Body of pancreas (tissue), 4 donors: ENCODE measurements around the gene HBG2.

Experiments
- POLR2A ChIP-seq, 3 donors: fragments of 450-650 bp; IDR thresholded peaks; one replicate each; pipeline ENCODE4 v1.6.1; 2016; ENCODE audit warnings: antibody characterized with exemption in 3 of 3, mild to moderate bottlenecking in 2 of 3
- TF ChIP-seq, protein P1 (sequence below), 7 experiments: fragments of 450-650 bp in 4 of 7; fragments of 200-600 bp in 3 of 7; sonication (generic) in 3 of 7; IDR thresholded peaks; one replicate each; pipeline ENCODE4 v1.5.1; 2016 to 2019; ENCODE audit warnings: antibody characterized with exemption in 7 of 7

DNA sequence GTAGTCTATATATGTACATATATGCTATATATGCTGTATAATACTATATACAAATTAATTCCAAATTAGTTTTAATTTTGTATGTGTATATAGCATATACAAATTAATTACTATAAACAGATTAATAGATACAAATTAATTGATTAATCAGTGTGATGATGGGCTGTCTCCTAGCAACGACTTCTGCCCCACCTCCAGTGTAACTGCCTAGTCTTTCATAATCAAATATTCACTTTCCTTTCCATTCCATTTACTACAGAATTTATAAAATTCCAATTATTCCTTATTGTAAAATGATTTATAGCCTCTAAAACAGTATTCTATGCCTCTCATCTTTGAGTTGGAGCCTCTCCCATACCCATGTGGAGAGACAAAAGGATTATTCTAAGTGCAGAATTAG, 21.3 kb downstream of the HBG2 start:
- TF ChIP-seq, protein P1, sequence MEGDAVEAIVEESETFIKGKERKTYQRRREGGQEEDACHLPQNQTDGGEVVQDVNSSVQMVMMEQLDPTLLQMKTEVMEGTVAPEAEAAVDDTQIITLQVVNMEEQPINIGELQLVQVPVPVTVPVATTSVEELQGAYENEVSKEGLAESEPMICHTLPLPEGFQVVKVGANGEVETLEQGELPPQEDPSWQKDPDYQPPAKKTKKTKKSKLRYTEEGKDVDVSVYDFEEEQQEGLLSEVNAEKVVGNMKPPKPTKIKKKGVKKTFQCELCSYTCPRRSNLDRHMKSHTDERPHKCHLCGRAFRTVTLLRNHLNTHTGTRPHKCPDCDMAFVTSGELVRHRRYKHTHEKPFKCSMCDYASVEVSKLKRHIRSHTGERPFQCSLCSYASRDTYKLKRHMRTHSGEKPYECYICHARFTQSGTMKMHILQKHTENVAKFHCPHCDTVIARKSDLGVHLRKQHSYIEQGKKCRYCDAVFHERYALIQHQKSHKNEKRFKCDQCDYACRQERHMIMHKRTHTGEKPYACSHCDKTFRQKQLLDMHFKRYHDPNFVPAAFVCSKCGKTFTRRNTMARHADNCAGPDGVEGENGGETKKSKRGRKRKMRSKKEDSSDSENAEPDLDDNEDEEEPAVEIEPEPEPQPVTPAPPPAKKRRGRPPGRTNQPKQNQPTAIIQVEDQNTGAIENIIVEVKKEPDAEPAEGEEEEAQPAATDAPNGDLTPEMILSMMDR (IDR thresholded peaks at IDR 0.05) = no peak
- TF ChIP-seq POLR2A (IDR thresholded peaks at IDR 0.05) = no peak
